Lower leg skin (tissue), 3 donors: ENCODE data around the gene CA9.

Source experiments
- POLR2A ChIP-seq, 2 donors: fragments of 450-650 bp; IDR thresholded peaks; one replicate each; pipeline ENCODE4 v1.6.1; 2016 to 2017; ENCODE audit warnings: antibody characterized with exemption in 2 of 2, mild to moderate bottlenecking in 1 of 2, moderate library complexity in 1 of 2
- TF ChIP-seq, protein P1 (sequence below), 3 donors: fragments of 450-650 bp; IDR thresholded peaks; one replicate each; pipeline ENCODE4 v1.5.1; 2016; ENCODE audit warnings: antibody characterized with exemption in 3 of 3, mild to moderate bottlenecking in 3 of 3, moderate library complexity in 2 of 3

DNA sequence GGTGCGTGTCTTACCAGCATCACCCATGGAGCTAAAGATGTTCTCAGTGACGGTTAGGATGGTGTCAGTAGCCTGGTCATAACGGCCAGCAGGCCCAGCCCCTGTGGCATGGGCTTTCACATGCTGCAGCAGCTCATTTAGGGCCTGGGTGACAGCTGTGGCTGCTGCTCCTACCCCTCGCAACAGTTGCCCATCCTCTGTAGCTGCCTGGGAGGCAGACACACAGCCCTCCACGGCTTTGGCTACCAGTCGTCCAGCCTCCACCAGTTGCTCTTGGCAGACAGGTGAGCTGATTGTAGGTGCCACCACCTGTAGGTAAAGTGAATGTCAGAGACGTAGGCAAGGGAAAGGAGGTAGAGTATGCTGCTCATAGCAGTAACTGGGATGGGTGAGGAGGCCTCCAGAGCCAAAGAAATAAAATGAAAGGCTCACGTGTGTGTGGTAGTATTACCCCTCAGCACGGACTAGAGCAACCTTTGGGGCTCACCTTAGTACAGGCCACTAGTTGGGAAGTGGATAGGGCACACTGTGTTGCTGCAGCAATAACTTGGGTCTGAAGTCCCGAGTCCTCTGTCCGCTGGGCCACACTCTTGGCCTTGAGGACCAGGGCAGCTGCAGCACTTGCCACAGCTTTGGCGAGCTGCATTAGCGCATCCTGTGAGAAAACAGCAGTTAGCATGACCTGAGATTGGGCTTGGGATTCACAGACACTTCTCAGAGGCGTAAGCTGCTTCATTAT, 43.6 kb downstream of the CA9 start:
- TF ChIP-seq, protein P1, sequence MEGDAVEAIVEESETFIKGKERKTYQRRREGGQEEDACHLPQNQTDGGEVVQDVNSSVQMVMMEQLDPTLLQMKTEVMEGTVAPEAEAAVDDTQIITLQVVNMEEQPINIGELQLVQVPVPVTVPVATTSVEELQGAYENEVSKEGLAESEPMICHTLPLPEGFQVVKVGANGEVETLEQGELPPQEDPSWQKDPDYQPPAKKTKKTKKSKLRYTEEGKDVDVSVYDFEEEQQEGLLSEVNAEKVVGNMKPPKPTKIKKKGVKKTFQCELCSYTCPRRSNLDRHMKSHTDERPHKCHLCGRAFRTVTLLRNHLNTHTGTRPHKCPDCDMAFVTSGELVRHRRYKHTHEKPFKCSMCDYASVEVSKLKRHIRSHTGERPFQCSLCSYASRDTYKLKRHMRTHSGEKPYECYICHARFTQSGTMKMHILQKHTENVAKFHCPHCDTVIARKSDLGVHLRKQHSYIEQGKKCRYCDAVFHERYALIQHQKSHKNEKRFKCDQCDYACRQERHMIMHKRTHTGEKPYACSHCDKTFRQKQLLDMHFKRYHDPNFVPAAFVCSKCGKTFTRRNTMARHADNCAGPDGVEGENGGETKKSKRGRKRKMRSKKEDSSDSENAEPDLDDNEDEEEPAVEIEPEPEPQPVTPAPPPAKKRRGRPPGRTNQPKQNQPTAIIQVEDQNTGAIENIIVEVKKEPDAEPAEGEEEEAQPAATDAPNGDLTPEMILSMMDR (IDR thresholded peaks at IDR 0.05), result no peak
- no peak for TF ChIP-seq POLR2A (IDR thresholded peaks at IDR 0.05)
